ENCODE measurements around the gene LCA5L. TPM values are rescaled to one million over a fixed set of nuclear protein-coding genes. Genes with fewer than 3 reads are reported as not detected.
A peak's percentile ranks its signal among the peaks of the same experiment; 100 is the strongest.

The LCA5L gene
- total RNA-seq, 2 experiments from 2014 or later: 0.25 to 0.32 TPM

- no peak overlapping the region for H3K27ac Mint-ChIP-seq
- intact Hi-C loops (cut with DNase I, micrococcal nuclease): loop anchor here in 1 of 2 experiments (5.0 kb wide), 1 partner anchor 265 kb away; the partner anchor contains the start of gene PSMG1
- H3K36me3 Mint-ChIP-seq (ENCODE audit: low read depth): no peaks in the 10 kb centered on the region
- peaks cover 3% of the 10 kb centered on the region for H3K27me3 Mint-ChIP-seq
- ChIA-PET POLR2A (no interaction called here), CTCF (no interaction called here)
- H3K4me3 Mint-ChIP-seq: no peak overlapping the region
- DNase-seq (no peak), ATAC-seq (no peak)
- peaks cover 16% of the 10 kb centered on the region for H3K4me1 Mint-ChIP-seq
- no peaks in the 10 kb centered on the region for H3K9me3 Mint-ChIP-seq (ENCODE audit: low read depth)
These were observed 1.7 kb upstream of the LCA5L start for GRCh38 chr21:39447264-39447663.

DNA sequence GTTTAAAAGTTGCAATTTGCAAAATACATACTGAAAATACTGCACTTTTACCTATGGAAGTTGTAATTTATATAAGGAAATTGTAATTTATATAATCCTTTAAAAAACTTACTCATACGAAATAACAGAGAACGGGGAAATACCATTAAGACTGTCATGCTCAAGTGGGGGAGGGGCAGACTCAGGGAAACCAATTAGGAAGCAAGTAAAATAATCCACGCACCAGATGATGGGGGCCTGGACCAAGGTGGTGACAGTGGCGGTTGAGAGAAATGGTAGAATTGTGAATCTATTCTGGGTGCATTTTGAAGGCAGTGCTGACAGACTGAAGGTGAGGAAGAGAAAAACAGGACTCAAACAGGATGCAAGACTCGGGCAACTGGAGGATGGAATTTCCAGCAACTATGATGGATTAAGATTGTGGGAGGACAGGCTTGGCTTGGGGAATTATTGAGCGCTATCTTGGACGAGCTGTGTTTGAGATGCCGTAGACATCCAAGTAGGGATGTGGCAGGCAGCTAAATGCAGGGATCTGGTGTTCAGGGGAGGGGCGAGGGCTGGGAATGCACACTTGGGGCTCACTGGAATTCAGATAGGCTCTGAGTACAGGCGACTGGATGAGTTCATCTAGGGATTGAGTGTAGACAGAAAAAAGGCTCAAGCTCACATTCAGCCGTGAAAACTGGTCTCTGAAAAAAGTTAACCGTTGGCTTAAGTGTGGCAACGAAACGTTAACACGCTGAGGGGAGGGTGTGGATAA, 977 bp downstream of the LCA5L start:
- intact Hi-C loops (cut with DNase I, micrococcal nuclease): loop anchor here (1.0 to 5.0 kb wide), 8 partner anchors 56 to 639 kb away; partner anchors contain the start of genes PSMG1 (in 2 of the 2), ETS2 (in 1 of the 2) and HMGN1 (in 1 of the 2)
- ChIA-PET POLR2A (interaction anchor here (0.6 kb wide), 2 partner anchors 11 to 261 kb away, joined by 3 to 4 read pairs; partner anchors contain the start of gene PSMG1), CTCF (interaction anchor here (0.7 kb wide), 1 partner anchor 1341 kb away, joined by 3 read pairs; no protein-coding TSS in a partner anchor)
- H3K4me3 Mint-ChIP-seq: peak overlapping the region; percentile 84
- H3K9me3 Mint-ChIP-seq (ENCODE audit: low read depth): no peaks in the 10 kb centered on the region
- ATAC-seq (no peak), DNase-seq (peak; percentile 16)
- H3K36me3 Mint-ChIP-seq (ENCODE audit: low read depth): no peaks in the 10 kb centered on the region
- H3K27me3 Mint-ChIP-seq: peaks cover 8% of the 10 kb centered on the region
- peaks cover 16% of the 10 kb centered on the region for H3K4me1 Mint-ChIP-seq
- peak overlapping the region; percentile 78 for H3K27ac Mint-ChIP-seq

- H3K27me3 Mint-ChIP-seq: peaks cover 13% of the 10 kb centered on the region
- DNase-seq (peak; percentile 57), ATAC-seq (peak; percentile 45)
- H3K27ac Mint-ChIP-seq: no peak overlapping the region
- no peaks in the 10 kb centered on the region for H3K36me3 Mint-ChIP-seq (ENCODE audit: low read depth)
- no peaks in the 10 kb centered on the region for H3K9me3 Mint-ChIP-seq (ENCODE audit: low read depth)
- POLR2A ChIA-PET: no interaction called here
- no peak overlapping the region for H3K4me3 Mint-ChIP-seq
- CTCF ChIA-PET: interaction anchor here (0.6 to 2.1 kb wide), 16 partner anchors 11 to 1022 kb away, joined by 3 to 8 read pairs (median 4); a partner anchor contains a TSS
- intact Hi-C loops (cut with DNase I, micrococcal nuclease): loop anchor here (2.0 to 5.0 kb wide), 2 partner anchors 54 to 707 kb away; no protein-coding TSS in a partner anchor
- peaks cover 13% of the 10 kb centered on the region for H3K4me1 Mint-ChIP-seq
These were observed 3.8 kb downstream of the LCA5L start for GRCh38 chr21:39441502-39442475.

DNA sequence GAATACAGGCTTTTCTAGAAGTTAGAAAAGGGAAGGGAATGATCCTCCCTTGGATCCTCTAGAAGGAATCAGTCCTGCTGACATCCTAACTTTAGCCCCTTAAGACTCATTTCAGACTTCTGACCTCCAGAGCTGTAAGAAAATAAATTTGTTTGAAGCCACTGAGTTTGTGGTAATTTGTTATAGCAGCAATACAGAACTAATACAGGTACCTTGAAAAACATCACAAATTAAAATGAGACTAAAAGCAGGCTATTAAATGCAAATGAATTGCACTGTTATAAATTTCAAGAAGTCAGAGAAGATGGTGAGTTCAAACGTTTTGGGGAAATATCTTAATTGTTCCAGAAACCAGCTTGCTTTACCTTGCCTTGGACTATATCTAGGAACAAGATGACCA, 6.3 kb downstream of the LCA5L start:
- no peak overlapping the region for H3K4me3 Mint-ChIP-seq
- intact Hi-C loops (cut with DNase I, micrococcal nuclease): no loop called here
- DNase-seq: no peak
- ATAC-seq: no peak
- ChIA-PET CTCF (interaction anchor here (0.6 to 0.7 kb wide), 2 partner anchors 256 to 389 kb away, joined by 3 read pairs; no protein-coding TSS in a partner anchor), POLR2A (no interaction called here)
- H3K9me3 Mint-ChIP-seq (ENCODE audit: low read depth): no peaks in the 10 kb centered on the region
- no peak overlapping the region for H3K27ac Mint-ChIP-seq
- H3K36me3 Mint-ChIP-seq (ENCODE audit: low read depth): no peaks in the 10 kb centered on the region
- H3K27me3 Mint-ChIP-seq: peaks cover 10% of the 10 kb centered on the region
- H3K4me1 Mint-ChIP-seq: no peaks in the 10 kb centered on the region

GRCh38 chr21:39434950-39435349, 10.6 kb downstream of the LCA5L start:
- Mint-ChIP-seq H3K36me3 (ENCODE audit: low read depth) (no peaks in the 10 kb centered on the region), H3K4me1 (no peaks in the 10 kb centered on the region), H3K27me3 (peaks cover 7% of the 10 kb centered on the region), H3K27ac (no peak overlapping the region), H3K9me3 (ENCODE audit: low read depth) (no peaks in the 10 kb centered on the region), H3K4me3 (no peak overlapping the region)
- POLR2A ChIA-PET: no interaction called here
- intact Hi-C loops (cut with DNase I, micrococcal nuclease): no loop called here
- ATAC-seq (no peak), DNase-seq (no peak)
- CTCF ChIA-PET: no interaction called here

GRCh38 chr21:39430954-39431353, 14.6 kb downstream of the LCA5L start:
- no peak overlapping the region for H3K27ac Mint-ChIP-seq
- ChIA-PET CTCF (interaction anchor here (1.1 to 1.4 kb wide), 2 partner anchors 10 to 11 kb away, joined by 3 to 5 read pairs; no protein-coding TSS in a partner anchor), POLR2A (no interaction called here)
- H3K27me3 Mint-ChIP-seq: peaks cover 3% of the 10 kb centered on the region
- no peak for ATAC-seq
- intact Hi-C loops (cut with DNase I, micrococcal nuclease): no loop called here
- H3K4me3 Mint-ChIP-seq: no peak overlapping the region
- no peaks in the 10 kb centered on the region for H3K36me3 Mint-ChIP-seq (ENCODE audit: low read depth)
- H3K9me3 Mint-ChIP-seq (ENCODE audit: low read depth): no peaks in the 10 kb centered on the region
- H3K4me1 Mint-ChIP-seq: no peaks in the 10 kb centered on the region
- DNase-seq: no peak

DNA sequence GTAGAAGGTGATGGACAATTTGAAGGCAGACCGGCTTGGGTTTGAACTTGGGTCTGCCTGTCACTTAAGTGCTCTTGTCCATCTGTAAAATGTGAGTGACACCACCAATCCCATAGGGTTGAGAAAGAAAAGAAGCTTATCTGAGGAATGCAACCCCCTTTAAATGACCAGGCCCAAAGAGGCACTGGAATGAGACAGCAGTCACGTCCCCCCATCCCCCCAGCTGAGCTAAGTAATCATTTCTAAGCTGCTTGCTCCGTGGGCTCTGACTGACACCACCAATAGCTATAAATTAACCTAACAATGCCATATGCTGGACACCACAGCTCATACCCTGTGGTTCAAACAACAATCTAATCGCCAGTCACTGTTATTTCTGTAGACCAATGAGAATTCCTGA, 15.1 kb downstream of the LCA5L start:
- Mint-ChIP-seq H3K4me1 (no peaks in the 10 kb centered on the region), H3K27me3 (peaks cover 3% of the 10 kb centered on the region), H3K4me3 (no peak overlapping the region), H3K36me3 (ENCODE audit: low read depth) (no peaks in the 10 kb centered on the region), H3K9me3 (ENCODE audit: low read depth) (no peaks in the 10 kb centered on the region), H3K27ac (no peak overlapping the region)
- intact Hi-C loops (cut with DNase I, micrococcal nuclease): no loop called here
- ATAC-seq: no peak
- no peak for DNase-seq
- POLR2A ChIA-PET: no interaction called here
- CTCF ChIA-PET: interaction anchor here (1.1 to 1.4 kb wide), 2 partner anchors 10 to 11 kb away, joined by 3 to 5 read pairs; no protein-coding TSS in a partner anchor

GRCh38 chr21:39430016-39430415, 15.6 kb downstream of the LCA5L start:
- Mint-ChIP-seq H3K27ac (no peak overlapping the region), H3K27me3 (peaks cover 3% of the 10 kb centered on the region), H3K4me1 (no peaks in the 10 kb centered on the region), H3K4me3 (no peak overlapping the region), H3K36me3 (ENCODE audit: low read depth) (no peaks in the 10 kb centered on the region), H3K9me3 (ENCODE audit: low read depth) (no peaks in the 10 kb centered on the region)
- ChIA-PET POLR2A (no interaction called here), CTCF (interaction anchor here (1.1 to 1.4 kb wide), 2 partner anchors 9 to 11 kb away, joined by 3 to 5 read pairs; no protein-coding TSS in a partner anchor)
- ATAC-seq (no peak), DNase-seq (no peak)
- intact Hi-C loops (cut with DNase I, micrococcal nuclease): no loop called here

DNA sequence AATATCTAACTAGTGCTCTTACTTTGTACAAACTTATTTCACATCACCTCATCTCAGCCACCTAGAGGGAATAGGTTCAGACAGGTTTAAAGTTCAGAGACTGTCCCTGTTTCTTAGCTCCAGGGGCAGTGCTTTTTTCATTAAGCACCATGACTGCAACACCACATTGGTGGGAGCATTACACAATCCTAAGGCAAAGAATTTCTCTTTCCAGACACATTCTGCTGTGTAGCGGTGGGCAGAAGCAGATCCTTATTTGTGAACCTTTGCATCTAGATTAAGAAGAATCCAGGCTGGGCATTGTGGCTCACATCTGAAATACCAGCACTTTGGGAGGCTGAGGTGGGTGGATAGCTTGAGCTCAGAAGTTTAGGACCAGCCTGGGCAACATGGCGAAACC, 16.1 kb downstream of the LCA5L start:
- Mint-ChIP-seq H3K4me3 (no peak overlapping the region), H3K9me3 (ENCODE audit: low read depth) (no peaks in the 10 kb centered on the region), H3K27me3 (peaks cover 3% of the 10 kb centered on the region), H3K4me1 (no peaks in the 10 kb centered on the region), H3K27ac (no peak overlapping the region), H3K36me3 (ENCODE audit: low read depth) (no peaks in the 10 kb centered on the region)
- DNase-seq: no peak
- ChIA-PET POLR2A (no interaction called here), CTCF (interaction anchor here (1.4 kb wide), 1 partner anchor 12 kb away, joined by 5 read pairs; no protein-coding TSS in a partner anchor)
- ATAC-seq: no peak
- intact Hi-C loops (cut with DNase I, micrococcal nuclease): no loop called here

- H3K36me3 Mint-ChIP-seq (ENCODE audit: low read depth): no peaks in the 10 kb centered on the region
- POLR2A ChIA-PET: interaction anchor here (0.5 kb wide), 1 partner anchor 170 kb away, joined by 3 read pairs; no protein-coding TSS in a partner anchor
- H3K9me3 Mint-ChIP-seq (ENCODE audit: low read depth): no peaks in the 10 kb centered on the region
- CTCF ChIA-PET: interaction anchor here (1.2 kb wide), 1 partner anchor 191 kb away, joined by 3 read pairs; no protein-coding TSS in a partner anchor
- H3K4me1 Mint-ChIP-seq: no peaks in the 10 kb centered on the region
- H3K27me3 Mint-ChIP-seq: no peaks in the 10 kb centered on the region
- no peak overlapping the region for H3K27ac Mint-ChIP-seq
- intact Hi-C loops (cut with DNase I, micrococcal nuclease): no loop called here
- no peak overlapping the region for H3K4me3 Mint-ChIP-seq
- DNase-seq (no peak), ATAC-seq (no peak)
These were observed 22.9 kb downstream of the LCA5L start for GRCh38 chr21:39422527-39423241.
